DOHH2 (cell line): ENCODE data around the gene SCYL1.

ENCODE experiments used
- H3F3A ChIP-seq: fragments of 200-600 bp; sonication (generic), shearing (Covaris generic); 2 replicates; pipeline ENCODE4 v1.6.0; 2016; ENCODE audit warnings: antibody characterized with exemption, mild to moderate bottlenecking; ENCODE audit not compliant: control insufficient read depth, insufficient read depth
- H3K27ac ChIP-seq: fragments of 200-600 bp; sonication (generic); 2 replicates; pipeline ENCODE4 v1.5.1; 2014; ENCODE audit warnings: low read depth, mild to moderate bottlenecking, low read length, moderate library complexity
- H3K27me3 ChIP-seq: fragments of 200-600 bp; sonication (generic); 2 replicates; pipeline ENCODE4 v1.6.1; 2014; ENCODE audit warnings: mild to moderate bottlenecking, low read length, mixed read lengths; ENCODE audit not compliant: control insufficient read depth
- H3K36me3 ChIP-seq: fragments of 200-600 bp; sonication (generic); 2 replicates; pipeline ENCODE4 v1.6.1; 2014; ENCODE audit warnings: mild to moderate bottlenecking, low read length, moderate library complexity, mixed read lengths; ENCODE audit not compliant: control insufficient read depth
- H3K4me1 ChIP-seq: fragments of 200-600 bp; sonication (generic); 2 replicates; pipeline ENCODE4 v1.6.1; 2014; ENCODE audit warnings: mild to moderate bottlenecking, low read length, mixed read lengths; ENCODE audit not compliant: control insufficient read depth
- H3K4me2 ChIP-seq: fragments of 200-600 bp; sonication (generic); 2 replicates; pipeline ENCODE4 v1.6.0; 2014; ENCODE audit warnings: mild to moderate bottlenecking, low read length, moderate library complexity
- H3K4me3 ChIP-seq: fragments of 200-600 bp; sonication (generic); 2 replicates; pipeline ENCODE4 v1.5.1; 2014; ENCODE audit warnings: mild to moderate bottlenecking, low read length, mixed read lengths
- H3K79me2 ChIP-seq: fragments of 200-600 bp; sonication (generic); 2 replicates; pipeline ENCODE4 v1.6.1; 2014; ENCODE audit warnings: mild to moderate bottlenecking, low read length, mixed read lengths; ENCODE audit not compliant: control insufficient read depth
- H3K9me2 ChIP-seq: fragments of 200-600 bp; sonication (generic); replicated peaks from 2 replicates; pipeline ENCODE4 v1.6.1; 2014; ENCODE audit warnings: mild to moderate bottlenecking, low read length, mixed read lengths; ENCODE audit not compliant: control insufficient read depth
- H3K9me3 ChIP-seq: fragments of 200-600 bp; sonication (generic); 2 replicates; pipeline ENCODE4 v1.6.1; 2014; ENCODE audit warnings: antibody characterized with exemption, low read length, mixed read lengths; ENCODE audit not compliant: control insufficient read depth, insufficient read depth
- H4K20me1 ChIP-seq: fragments of 200-600 bp; sonication (generic); 2 replicates; pipeline ENCODE4 v1.6.0; 2014; ENCODE audit warnings: low read depth, mild to moderate bottlenecking, antibody characterized with exemption, low read length, moderate library complexity; ENCODE audit not compliant: control insufficient read depth, insufficient read depth
- EZH2phosphoT487 ChIP-seq: fragments of 200-600 bp; sonication (generic); IDR thresholded peaks from 2 replicates; pipeline ENCODE4 v1.6.1; 2017; ENCODE audit warnings: borderline replicate concordance, mild to moderate bottlenecking, antibody characterized with exemption, low read length, moderate library complexity, mixed read lengths
- TF ChIP-seq, protein P1 (sequence below): fragments of 200-600 bp; sonication (generic); IDR thresholded peaks from one replicate; pipeline ENCODE4 v1.5.1; 2014; ENCODE audit warnings: antibody characterized with exemption, mild to moderate bottlenecking, low read depth, low read length; ENCODE audit not compliant: poor library complexity, severe bottlenecking

SCYL1 gene

GRCh38 chr11:65548395-65548794, 23.5 kb downstream of the SCYL1 start:
- peaks cover 24% of the 10 kb centered on the region for H3F3A ChIP-seq
- no peak for TF ChIP-seq EZH2phosphoT487
- TF ChIP-seq, protein P1, sequence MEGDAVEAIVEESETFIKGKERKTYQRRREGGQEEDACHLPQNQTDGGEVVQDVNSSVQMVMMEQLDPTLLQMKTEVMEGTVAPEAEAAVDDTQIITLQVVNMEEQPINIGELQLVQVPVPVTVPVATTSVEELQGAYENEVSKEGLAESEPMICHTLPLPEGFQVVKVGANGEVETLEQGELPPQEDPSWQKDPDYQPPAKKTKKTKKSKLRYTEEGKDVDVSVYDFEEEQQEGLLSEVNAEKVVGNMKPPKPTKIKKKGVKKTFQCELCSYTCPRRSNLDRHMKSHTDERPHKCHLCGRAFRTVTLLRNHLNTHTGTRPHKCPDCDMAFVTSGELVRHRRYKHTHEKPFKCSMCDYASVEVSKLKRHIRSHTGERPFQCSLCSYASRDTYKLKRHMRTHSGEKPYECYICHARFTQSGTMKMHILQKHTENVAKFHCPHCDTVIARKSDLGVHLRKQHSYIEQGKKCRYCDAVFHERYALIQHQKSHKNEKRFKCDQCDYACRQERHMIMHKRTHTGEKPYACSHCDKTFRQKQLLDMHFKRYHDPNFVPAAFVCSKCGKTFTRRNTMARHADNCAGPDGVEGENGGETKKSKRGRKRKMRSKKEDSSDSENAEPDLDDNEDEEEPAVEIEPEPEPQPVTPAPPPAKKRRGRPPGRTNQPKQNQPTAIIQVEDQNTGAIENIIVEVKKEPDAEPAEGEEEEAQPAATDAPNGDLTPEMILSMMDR = no peak
- H3K9me2 ChIP-seq = no peaks in the 10 kb centered on the region
- no peaks in the 10 kb centered on the region for H4K20me1 ChIP-seq
- no peak overlapping the region for H3K27ac ChIP-seq
- no peak overlapping the region for H3K4me2 ChIP-seq
- H3K79me2 ChIP-seq = no peaks in the 10 kb centered on the region
- peaks cover 64% of the 10 kb centered on the region for H3K4me1 ChIP-seq
- no peak overlapping the region for H3K4me3 ChIP-seq
- H3K36me3 ChIP-seq = no peaks in the 10 kb centered on the region
- no peaks in the 10 kb centered on the region for H3K27me3 ChIP-seq
- H3K9me3 ChIP-seq = no peaks in the 10 kb centered on the region

GRCh38 chr11:65549096-65549495, 24.2 kb downstream of the SCYL1 start:
- H3K36me3 ChIP-seq = no peaks in the 10 kb centered on the region
- no peaks in the 10 kb centered on the region for H3K9me2 ChIP-seq
- H3K27me3 ChIP-seq = no peaks in the 10 kb centered on the region
- H3K27ac ChIP-seq = no peak overlapping the region
- H3F3A ChIP-seq = peaks cover 24% of the 10 kb centered on the region
- H3K4me1 ChIP-seq = peaks cover 71% of the 10 kb centered on the region
- H3K4me2 ChIP-seq = no peak overlapping the region
- H3K79me2 ChIP-seq = no peaks in the 10 kb centered on the region
- no peak overlapping the region for H3K4me3 ChIP-seq
- H3K9me3 ChIP-seq = no peaks in the 10 kb centered on the region
- TF ChIP-seq, protein P1 = no peak
- no peak for TF ChIP-seq EZH2phosphoT487
- no peaks in the 10 kb centered on the region for H4K20me1 ChIP-seq

DNA sequence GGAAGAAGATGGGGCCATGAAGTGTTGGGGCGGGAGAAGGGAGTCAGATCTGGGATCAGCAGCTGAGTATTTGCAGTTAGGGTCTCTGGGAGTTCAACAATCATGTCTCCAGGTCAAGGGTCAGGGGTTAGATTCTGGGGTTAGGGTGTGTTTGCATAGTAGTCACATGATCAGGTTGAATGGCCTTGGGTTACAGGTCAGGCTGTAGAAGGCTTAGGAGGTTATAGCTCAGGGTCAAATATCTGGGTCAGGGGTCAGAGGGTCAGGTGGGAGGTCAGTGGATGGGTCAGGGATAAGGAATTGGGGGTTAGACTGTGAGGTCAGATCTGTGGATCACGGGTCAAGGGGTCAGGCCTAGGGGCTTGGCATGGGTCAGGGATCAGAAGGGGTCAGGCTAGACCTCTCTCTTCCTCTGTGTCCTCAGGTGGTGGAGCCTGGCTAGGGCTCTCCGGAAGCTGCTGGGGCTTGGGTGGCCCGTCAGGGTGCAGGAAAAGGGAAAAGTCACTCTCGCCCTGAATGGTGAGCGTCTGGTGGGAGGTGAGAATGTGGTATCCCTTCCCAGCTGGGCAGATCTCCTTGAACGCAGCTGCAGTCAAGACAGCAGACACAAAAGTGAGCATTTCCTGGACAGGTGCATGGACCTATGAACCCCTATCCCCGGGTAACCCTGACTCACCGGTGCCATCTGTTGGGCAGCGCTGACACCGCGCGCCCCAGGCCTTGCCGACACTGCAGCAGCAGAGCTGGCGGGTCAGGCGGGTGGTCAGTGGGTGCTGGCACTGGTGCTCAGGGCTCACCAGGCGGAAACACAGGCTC, 26.9 kb downstream of the SCYL1 start:
- Histone ChIP-seq H3K4me1 (peaks cover 60% of the 10 kb centered on the region), H3K9me2 (no peaks in the 10 kb centered on the region), H3K27ac (peak overlapping the region; percentile 44; the same call in 1 of the 2 replicates), H3K9me3 (no peaks in the 10 kb centered on the region), H3K27me3 (no peaks in the 10 kb centered on the region), H3K4me3 (peak overlapping the region; percentile 31), H3K36me3 (no peaks in the 10 kb centered on the region), H3F3A (peaks cover 13% of the 10 kb centered on the region), H4K20me1 (no peaks in the 10 kb centered on the region), H3K79me2 (no peaks in the 10 kb centered on the region), H3K4me2 (peak overlapping the region; percentile 54)
- TF ChIP-seq, protein P1 = peak; percentile 95
- no peak for TF ChIP-seq EZH2phosphoT487
